GM08714 (cell line): Measurements from ENCODE around the gene SIAE.
"Not testable (repeated sequence)": the region's sequence is repeated elsewhere in the genome, so short reads cannot be mapped to it uniquely, and the experiment has no call there.

ENCODE experiments used
- H3K4me3 ChIP-seq: fragments of 200-500 bp; sonication (Bioruptor generic); 2 replicates; pipeline ENCODE4 v1.5.1; 2014; ENCODE audit warnings: mild to moderate bottlenecking, low read length, inconsistent platforms
- ZNF274 ChIP-seq: IDR thresholded peaks from 2 replicates; pipeline ENCODE4 v1.6.1; 2012; ENCODE audit warnings: mild to moderate bottlenecking, low read depth, low read length

The SIAE gene

GRCh38 chr11:124622531-124623451 is 50.7 kb downstream of the SIAE start, which contains the start of gene TBRG1:
TSS of gene TBRG1 (plus strand) at chr11:124622864. CDS start at chr11:124623084, 220 bp downstream.
- no peak for TF ChIP-seq ZNF274
- H3K4me3 ChIP-seq = peak within 1 kb of the TSS; percentile 94

- no peak for TF ChIP-seq ZNF274
- no peak overlapping the region for H3K4me3 ChIP-seq
Measured at GRCh38 chr11:124618863-124619262, 54.7 kb downstream of the SIAE start.

DNA sequence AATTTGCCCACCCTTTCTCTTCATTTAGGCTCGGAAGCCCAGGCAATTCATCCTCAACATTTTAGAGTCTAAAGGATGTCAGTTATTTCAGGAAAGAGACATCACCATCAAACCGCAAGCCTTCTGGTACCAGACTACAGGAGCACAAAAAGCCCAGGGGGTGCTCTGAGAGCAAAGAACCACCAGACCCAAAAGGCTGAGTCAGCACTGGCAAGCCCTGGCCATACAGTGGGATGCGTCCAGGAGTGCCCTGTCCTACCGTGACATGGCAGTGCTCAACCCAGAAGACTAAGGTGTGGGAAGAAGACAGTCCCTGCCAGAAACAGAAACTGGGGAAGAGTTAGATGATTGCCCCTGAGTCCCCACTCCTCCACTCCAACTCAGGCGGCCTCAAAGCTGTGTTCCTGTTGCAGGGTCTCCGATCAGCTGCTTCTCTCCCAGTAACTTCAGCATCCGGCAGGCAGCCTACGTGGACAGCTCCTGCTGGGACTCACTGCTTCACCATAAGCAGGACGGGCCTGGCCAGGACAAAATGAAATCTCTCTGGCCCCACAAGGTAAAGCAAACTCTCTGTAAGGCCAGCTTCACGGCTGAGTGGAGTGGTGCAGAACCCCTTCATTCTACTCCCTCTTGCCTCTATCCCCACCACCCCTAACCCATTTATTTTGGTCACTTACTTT is 60.8 kb downstream of the SIAE start:
- no peak for TF ChIP-seq ZNF274
- H3K4me3 ChIP-seq = no peak overlapping the region

- no peak for TF ChIP-seq ZNF274
- no peak overlapping the region for H3K4me3 ChIP-seq
Measured at GRCh38 chr11:124612045-124612444, 61.5 kb downstream of the SIAE start.

GRCh38 chr11:124611064-124611463 is 62.5 kb downstream of the SIAE start, which contains the start of gene PANX3:
TSS of gene PANX3 (plus strand) at chr11:124611428. CDS start at chr11:124611557, 129 bp downstream.
- H3K4me3 ChIP-seq = no peak within 1 kb of the TSS
- no peak for TF ChIP-seq ZNF274

- no peak for TF ChIP-seq ZNF274
- no peak overlapping the region for H3K4me3 ChIP-seq
Measured at GRCh38 chr11:124610295-124610694, 63.2 kb downstream of the SIAE start.

- TF ChIP-seq ZNF274 = no peak
- H3K4me3 ChIP-seq = no peak overlapping the region
Measured at GRCh38 chr11:124608147-124608546, 65.4 kb downstream of the SIAE start.

DNA sequence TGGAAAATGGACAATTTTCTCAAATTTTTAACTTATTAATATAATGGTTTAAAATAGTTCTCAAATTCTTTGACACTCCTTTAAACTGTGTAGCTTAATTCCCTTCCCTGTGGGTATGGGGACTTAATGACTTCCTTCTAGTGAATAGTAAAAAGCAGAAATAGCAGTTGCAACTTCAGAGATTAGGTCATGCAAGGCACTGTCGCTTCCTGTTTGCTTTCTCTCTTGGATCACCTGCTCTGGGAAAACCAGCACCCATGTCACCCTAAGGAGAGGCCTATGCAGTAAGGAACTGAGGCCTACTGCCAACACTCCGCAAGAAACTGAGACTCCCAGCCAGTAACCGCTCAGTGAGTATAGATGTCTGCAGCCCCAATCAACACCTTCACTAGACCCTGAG is 67.8 kb downstream of the SIAE start:
- TF ChIP-seq ZNF274 = no peak
- H3K4me3 ChIP-seq = no peak overlapping the region

DNA sequence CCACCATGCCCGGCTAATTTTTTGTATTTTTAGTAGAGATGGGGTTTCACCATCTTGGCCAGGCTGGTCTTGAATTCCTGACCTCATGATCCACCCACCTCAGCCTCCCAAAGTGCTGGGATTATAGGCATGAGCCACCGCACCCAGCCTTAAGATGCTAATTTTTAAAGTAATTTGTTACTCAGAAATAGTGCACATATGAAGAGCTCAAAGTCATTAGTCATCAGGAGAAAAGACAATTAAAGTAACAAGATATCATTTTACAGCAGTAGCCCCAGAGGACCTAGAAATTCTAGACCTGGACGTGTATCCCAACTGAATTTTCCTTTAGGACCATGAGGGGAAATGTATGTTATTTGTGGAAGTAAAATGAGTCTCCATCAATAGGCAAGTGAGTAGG is 70.8 kb downstream of the SIAE start:
- H3K4me3 ChIP-seq = not testable (repeated sequence)

DNA sequence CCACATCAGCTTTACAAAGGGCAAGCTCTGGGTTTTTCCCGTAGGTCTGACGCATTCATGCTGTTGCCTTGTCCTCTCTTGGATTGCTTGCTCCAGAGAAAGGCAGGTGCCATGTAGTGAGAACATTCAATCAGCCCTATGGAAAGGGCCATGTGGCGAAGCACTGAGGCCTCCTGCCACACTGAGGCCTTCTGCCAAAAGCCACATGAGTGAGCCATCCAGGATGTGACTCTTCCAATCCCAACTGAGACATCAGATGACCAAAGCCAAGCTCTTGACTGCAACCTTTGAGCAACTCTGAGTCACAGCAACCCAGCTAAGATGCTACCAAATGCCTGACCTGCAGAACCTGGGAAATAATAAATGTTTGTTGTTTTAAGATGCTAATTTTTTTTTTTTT is 71.3 kb downstream of the SIAE start:
- no peak overlapping the region for H3K4me3 ChIP-seq
- no peak for TF ChIP-seq ZNF274

DNA sequence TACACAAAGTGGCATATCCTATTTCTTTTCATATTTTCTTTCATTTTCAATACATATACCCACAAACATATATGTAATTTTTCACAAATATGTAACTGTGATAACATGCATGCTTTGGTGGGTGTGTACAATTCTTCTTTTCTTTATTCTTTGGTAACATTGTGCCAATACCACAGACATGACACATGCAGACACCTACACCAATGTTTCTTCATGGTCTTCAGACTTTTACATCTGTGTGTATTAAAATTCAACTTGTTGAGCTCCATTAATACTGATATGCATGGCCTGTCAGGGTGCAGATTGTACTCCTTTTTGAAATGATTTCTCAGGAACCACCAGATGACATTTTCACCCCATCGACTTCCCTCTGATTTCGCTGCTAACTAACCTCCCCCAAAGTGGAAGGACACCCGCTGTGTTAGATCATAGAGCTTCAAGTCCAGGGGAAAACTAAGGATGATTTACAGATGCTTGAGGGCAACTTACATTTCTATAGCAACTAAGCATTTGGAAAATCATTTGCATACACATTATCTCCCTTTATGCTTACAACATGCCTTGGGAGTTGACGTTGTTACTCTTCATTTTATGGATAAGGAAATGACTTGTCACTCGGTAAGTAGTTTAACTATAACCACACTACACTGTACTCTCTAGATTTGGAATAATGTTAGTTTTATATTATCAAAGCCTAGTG is 72.8 kb downstream of the SIAE start:
- no peak overlapping the region for H3K4me3 ChIP-seq

DNA sequence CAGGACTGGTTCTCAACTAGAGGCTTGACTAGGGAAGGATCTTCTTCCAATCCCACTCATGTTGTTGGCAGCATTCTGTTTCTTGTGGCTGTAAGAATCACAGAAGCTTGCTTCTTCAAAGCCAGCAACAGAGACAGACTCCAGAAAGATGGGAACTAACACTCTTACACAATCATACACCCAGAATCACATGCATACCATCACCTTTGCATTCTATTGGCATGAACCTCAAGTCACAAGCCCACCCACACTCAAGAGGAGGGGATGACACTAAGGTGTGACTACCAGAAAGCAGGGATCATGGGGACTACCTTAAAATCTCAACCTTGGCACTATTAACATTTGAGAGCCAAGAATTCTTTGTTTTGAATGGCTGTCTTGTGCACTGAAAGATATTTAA is 75.9 kb downstream of the SIAE start:
- no peak for TF ChIP-seq ZNF274
- H3K4me3 ChIP-seq = no peak overlapping the region

More for the DNA sequence above, 72.8 kb downstream of the SIAE start:
- TF ChIP-seq ZNF274 = no peak

DNA sequence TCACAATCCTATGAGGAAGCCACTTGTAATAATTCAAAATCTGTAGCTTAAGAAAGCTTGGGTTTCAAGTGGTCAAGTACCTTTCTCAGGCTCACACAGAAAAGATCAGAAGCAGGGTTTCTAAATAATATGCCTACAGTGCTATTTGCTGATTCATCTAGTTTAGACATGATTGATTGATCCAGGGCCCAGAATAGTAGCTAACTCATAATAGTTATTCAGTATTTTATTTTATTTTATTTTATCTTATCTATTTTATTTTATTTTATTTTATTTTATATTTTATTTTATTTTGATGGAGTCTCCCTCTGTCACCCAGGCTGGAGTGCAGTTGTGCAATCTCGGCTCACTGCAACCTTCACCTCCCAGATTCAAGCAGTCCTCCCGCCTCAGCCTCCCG is 78.2 kb downstream of the SIAE start:
- no peak for TF ChIP-seq ZNF274
- no peak overlapping the region for H3K4me3 ChIP-seq

GRCh38 chr11:124592627-124593026 is 80.9 kb downstream of the SIAE start:
- no peak for TF ChIP-seq ZNF274
- H3K4me3 ChIP-seq = no peak overlapping the region
